Right renal cortex interstitium (tissue), 3 donors: ENCODE measurements around the gene SRGAP1. TPM values are rescaled to one million over a fixed set of nuclear protein-coding genes. Genes with fewer than 3 reads are reported as not detected.

Experiments
- DNase-seq, 3 donors: peaks; one replicate each; pipeline ENCODE4 v3.0.0-alpha.2; 2013; ENCODE audit warnings: low read depth in 3 of 3, low spot score in 2 of 3
- polyA plus RNA-seq, 3 donors: library from polyadenylated mRNA; unstranded; fragments of 120-200 nt; gene quantifications; one replicate each; pipeline ENCODE4 v1.2.1, GENCODE V29; 2013; ENCODE audit not compliant: insufficient read length in 3 of 3

The SRGAP1 gene
- polyA plus RNA-seq, 3 donors = 21.7 to 24.0 (median 21.9) TPM

GRCh38 chr12:63958876-63959580, 114.5 kb downstream of the SRGAP1 start:
- DNase-seq = no peak

DNA sequence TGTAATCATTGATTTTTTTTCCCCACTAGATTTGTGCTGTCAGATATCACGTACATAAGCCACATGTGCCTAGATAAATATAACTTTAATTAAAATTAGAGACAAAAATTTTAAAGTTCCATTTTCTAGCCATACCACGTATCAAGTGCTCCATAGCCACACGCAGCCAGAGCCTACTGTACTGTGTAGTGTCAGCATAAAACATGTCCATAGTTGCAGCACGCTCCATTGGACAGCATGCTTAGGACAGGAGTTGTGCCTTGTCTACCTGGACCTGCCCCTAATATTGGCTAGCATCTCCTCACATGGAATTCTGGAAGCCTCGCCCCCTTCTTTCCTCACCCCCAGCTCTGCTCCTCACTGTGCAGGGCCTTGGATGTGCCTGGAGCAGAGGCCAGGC, 116.5 kb downstream of the SRGAP1 start:
- no peak for DNase-seq

DNA sequence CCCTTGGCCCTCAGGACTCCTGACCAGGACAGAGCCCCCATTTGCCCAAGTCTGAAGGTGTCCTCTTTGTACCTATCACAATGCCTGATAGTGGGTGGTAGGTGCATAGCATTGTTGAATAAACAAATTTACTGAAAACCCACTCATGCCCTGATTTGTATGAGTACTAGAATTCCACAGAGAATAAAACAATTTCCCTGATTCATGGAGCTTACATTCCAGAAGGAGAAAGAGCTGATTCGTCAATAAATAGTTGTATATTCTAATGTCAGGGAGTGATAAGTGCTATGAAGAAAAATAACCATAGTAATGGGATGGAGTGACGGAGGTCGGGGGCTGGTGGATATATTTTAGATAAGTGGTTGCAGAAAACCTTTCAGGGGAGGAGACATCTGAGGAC, 117.0 kb downstream of the SRGAP1 start:
- no peak for DNase-seq

DNA sequence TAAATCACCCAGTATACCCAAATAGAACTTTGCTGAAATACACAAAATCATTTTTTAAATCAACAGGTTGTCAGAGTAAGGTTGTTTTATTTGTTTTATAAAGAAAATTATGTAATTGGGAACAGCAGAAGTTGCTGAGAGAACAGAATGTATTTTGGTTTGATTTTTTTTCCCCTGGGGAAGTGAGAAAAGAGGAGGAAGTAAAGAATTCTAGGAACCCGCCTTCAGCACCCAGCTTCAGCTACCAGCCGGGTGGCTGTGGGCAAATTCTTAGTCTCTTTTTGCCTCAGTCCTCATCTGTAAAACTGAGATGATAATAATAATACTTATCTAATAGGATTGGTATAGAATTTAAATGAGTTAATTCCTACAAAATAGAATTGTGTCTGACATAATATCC, 119.4 kb downstream of the SRGAP1 start:
- no peak for DNase-seq

DNA sequence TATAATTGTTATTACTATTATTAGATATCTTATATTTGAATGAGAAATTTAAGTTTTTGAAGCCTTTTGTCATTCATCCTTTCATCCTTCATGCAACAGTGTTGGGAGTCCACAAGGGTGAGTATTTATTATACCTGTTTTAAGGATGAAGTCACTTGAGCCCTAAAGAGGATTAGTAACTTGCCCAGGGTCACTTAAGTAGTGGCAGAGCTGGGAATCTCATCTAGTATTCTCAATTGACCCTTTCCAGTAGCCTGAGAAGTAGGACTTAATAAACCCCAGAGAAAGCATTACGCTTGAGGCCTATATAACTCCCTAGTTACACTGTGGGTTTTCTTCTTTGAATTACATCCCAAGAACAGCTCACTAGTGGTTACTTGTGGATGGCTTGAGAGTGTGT, 119.8 kb downstream of the SRGAP1 start:
- DNase-seq = no peak

GRCh38 chr12:63965936-63966605, 121.6 kb downstream of the SRGAP1 start:
- DNase-seq = no peak

GRCh38 chr12:63966606-63966975, 122.1 kb downstream of the SRGAP1 start:
- no peak for DNase-seq

GRCh38 chr12:63967358-63968145, 123.1 kb downstream of the SRGAP1 start:
- DNase-seq = no peak

DNA sequence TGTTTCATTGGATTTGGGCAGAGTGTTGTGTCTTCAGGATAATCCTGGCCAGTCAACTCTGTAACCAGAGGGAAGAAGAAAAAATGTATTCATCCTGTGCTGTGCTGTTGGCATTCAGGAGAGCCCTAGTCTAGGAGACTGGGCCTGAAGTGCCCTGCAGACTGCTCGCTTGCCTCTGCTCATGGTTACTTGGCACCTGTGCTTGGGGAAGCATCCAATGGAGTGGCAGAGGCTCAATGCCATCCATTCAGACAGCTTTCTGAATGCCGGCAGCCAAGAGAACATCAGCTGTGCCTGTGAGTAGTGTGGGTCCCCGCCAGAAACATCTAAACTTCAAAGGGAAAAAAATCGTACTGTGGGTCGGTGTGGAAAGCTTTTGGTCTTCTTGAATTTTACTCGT, 124.2 kb downstream of the SRGAP1 start:
- DNase-seq = no peak

DNA sequence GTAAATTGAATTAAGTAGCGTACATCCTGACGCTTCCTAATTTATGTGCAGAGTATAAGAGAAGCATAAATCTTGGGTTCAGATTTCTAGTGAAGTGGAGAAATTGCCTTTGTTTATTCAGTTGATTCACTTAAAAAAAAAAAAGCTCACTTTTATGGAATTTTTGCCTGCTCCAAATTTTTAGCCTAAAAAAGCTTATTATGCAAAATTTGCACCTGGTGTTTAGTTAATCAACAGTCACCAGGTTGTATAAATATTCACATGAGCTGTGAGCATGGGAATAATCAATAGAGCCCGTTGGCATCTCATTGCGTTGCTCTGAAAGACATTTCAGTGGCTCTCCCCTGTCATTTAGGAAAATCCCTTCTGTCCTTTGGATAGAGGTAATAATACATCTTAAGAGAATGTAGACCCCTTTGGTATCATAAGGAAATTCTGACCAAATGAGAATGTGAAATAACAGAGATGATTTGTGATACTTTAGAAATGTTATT, 132.4 kb downstream of the SRGAP1 start:
- no peak for DNase-seq

- DNase-seq = no peak
These were observed 132.9 kb downstream of the SRGAP1 start for GRCh38 chr12:63977441-63977840.

DNA sequence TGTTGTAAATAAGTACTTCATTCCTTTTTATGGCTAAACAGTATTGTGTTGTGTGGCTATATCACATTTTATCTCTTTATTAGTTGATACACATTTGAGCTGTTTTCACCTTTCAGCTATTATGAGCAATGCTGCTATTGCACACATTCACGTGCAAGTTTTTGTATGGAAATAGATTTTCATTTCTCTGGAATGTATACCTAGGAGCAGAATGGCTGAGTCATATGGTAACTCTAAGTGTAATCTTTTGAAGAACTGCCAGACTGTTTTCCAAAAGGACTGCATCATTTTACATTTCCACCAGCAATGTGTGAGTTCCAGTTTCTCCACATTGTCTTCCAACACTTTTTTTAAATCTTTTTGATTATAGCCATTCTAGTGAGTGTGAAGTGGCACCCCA, 134.0 kb downstream of the SRGAP1 start:
- no peak for DNase-seq

DNA sequence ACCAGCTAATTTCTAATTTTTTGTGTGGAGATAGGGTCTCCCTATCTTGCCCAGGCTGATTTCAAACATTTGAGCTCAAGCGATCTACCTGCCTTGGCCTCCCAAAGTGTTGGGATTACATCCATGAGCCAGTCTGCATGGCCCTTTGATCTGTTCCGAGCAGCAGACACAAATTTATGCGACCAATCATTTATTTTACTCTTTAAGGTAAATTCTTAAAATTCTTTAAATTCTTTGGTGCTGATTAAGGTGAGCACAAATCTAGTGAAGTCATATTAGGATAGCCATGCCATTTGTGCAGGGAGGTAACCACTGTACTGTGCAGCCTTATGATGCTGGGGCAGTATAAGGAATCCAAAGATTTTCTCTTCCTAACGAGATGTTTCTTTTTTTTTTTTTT, 135.7 kb downstream of the SRGAP1 start:
- no peak for DNase-seq

GRCh38 chr12:63981343-63981742, 136.8 kb downstream of the SRGAP1 start:
- no peak for DNase-seq

DNA sequence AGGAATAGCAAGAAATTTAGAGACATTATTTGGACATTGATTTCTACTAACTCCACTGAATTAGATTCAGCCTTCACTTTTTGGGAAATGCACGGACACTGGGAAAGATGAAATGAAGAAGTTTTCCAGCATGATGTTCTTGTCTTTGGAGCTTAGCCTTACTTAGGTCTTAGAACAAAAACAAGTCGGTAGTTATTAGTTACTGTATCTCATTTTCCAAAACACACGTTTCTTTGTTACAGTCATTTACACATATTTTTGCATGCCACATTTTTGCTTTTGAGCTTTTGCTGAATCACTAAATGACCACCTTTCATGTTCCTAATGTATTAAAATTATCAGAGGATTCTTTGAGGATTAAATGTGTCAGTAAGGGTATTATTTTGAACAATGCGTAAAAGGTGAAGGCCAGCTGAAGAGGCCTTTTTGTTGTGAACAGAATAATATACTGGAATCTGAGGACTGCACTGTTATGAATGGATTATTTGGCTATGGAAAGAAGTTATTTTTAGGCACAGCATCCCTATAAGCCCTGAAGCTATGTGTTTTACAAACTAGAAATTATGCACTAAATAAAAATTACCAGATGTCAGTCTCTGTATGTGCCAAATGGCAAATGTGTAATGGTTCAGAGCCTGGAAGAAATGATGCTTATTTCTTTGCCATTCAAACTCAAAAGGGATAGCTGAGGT, 138.2 kb downstream of the SRGAP1 start:
- DNase-seq = no peak

GRCh38 chr12:63985456-63985855, 141.0 kb downstream of the SRGAP1 start:
- no peak for DNase-seq

DNA sequence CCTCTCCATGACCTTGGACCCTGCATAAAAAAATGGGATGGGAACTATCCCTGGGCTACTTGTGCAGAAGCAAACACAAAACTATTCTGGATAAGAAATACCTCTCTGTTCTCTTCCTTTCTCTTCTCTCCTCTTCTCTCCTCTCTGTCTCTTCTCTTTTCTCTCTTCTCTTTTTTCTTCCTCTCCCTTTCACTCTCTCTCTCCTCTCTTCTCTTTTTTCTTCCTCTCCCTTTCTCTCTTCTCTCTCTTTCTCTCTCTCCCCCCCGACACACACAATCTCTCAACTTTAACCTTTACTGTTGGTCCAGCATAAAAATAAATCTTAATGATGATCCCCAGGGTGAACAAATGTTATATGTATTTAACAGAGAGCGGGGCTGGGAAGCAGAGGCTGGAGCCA, 141.4 kb downstream of the SRGAP1 start:
- DNase-seq = no peak

DNA sequence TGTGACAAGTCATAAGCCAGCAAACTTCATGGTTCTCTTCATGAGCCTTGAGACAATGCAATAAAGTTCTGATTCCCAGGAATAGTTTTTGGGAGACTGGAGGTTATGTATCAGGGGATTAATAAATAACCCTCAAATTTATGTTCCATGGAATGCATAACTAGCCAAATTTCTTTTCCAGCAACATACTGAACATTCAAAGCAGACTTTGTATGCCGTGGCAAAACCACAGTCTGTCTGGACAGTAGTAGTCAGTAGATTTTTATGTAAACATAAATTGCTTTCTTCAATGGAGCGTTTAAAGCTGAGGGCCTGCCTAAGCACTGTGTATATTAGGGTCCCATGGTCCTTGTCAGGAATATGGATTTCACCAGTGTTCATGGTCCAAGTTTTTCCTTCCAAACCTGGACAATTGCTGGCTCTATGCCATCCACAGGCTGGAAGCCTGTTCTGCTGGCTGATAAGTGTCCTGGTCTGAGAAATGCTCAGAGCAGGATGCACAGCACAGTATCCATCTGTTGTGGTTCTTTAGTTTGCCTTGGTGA, 144.9 kb downstream of the SRGAP1 start:
- DNase-seq = no peak

DNA sequence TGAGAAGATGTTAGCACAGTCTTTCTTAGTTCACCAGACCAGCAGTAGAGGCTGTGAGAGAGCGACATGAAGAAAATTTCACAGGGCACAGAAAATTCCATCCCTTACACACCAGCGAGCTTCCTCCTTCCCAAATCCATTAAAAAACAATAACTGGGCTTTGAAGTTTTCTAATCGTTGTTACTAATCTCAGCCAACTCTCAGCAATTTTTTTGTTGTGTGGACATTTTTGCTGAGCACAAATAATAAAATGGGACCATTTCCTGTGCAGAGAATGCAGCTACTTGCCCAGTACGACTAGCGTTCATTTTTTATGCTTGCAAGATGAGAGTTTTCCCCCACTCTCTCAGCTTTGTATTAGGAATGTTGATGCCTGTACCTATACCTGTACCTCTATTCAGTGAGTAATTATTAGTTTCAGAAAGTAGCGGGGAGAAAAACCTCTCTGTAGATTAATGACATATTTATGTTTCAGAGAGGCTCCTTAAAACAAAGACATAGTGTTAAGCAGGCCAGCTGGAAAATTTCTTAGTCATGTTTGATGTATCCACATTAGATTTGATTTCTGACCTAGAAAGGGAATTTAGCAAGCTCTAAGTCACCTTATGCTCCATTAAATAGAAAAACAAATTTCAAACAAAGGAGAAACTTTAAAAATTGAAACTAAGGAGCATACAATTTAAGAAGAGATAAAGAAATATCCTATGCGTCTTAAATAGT, 146.5 kb downstream of the SRGAP1 start:
- no peak for DNase-seq

DNA sequence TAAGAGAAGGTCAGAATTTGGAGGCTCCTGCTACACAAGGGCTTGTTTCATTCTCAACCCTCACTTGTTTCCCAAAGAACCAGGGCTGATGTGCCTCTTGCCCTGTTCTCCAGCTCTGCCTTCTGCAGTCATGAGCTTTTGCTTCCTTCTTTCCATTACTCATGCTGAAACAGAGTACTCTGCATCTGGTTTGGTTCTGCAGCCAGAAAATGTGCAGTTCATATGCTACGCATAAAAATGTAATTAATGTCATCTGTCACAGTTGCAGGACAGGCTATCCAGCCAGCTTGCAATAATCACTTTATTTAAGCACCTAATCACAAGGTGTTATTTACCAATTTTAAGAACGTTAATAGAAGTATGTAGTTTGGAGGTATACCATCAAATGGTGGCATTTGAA, 150.2 kb downstream of the SRGAP1 start:
- no peak for DNase-seq
